Stomach (tissue), 9 donors: ENCODE data around the gene AP1G1. TPM values are rescaled to one million over a fixed set of nuclear protein-coding genes. Genes with fewer than 3 reads are reported as not detected.

Experiments
- DNase-seq, 2 donors: peaks; one replicate each; pipeline versions ENCODE4 v3.0.0 to v3.0.0-alpha.2; 2013 to 2019
- H3K27ac ChIP-seq, 5 donors: fragments of 200-600 bp in 4 of 5; sonication (generic) in 4 of 5; one replicate each; pipeline ENCODE4 v1.5.1; 2013 to 2019; ENCODE audit warnings: mild to moderate bottlenecking in 1 of 5, moderate library complexity in 1 of 5
- H3K27me3 ChIP-seq, 3 donors: fragments of 200-600 bp; sonication (generic); one replicate each; pipeline ENCODE4 v1.5.1; 2017 to 2019; ENCODE audit warnings: mixed run types in 1 of 3
- H3K36me3 ChIP-seq, 4 donors: fragments of 200-600 bp; sonication (generic); 1 replicate in 3 of 4; 2 replicates in 1 of 4; pipeline ENCODE4 v1.5.1; 2016 to 2019
- H3K4me1 ChIP-seq, 4 donors: fragments of 200-600 bp; sonication (generic); one replicate each; pipeline ENCODE4 v1.5.1; 2016 to 2019
- H3K4me3 ChIP-seq, 4 donors: fragments of 200-600 bp; sonication (generic) in 3 of 4; one replicate each; pipeline ENCODE4 v1.5.1; 2016 to 2019; ENCODE audit warnings: mild to moderate bottlenecking in 1 of 4
- H3K9me3 ChIP-seq, 4 donors: fragments of 200-600 bp; sonication (generic); one replicate each; pipeline ENCODE4 v1.5.1; 2016 to 2019
- EP300 ChIP-seq: sonication (generic); formaldehyde crosslinking; IDR thresholded peaks from one replicate; pipeline ENCODE4 v1.6.1; 2017; ENCODE audit warnings: antibody characterized with exemption
- POLR2A ChIP-seq, 4 donors: fragments of 450-650 bp; IDR thresholded peaks; one replicate each; pipeline ENCODE4 v1.6.1; 2016; ENCODE audit warnings: antibody characterized with exemption in 4 of 4, control low read depth in 2 of 4, mild to moderate bottlenecking in 1 of 4, moderate library complexity in 1 of 4
- POLR2AphosphoS5 ChIP-seq, 3 donors: sonication (generic); formaldehyde crosslinking; IDR thresholded peaks; one replicate each; pipeline ENCODE4 v1.6.1; 2016; ENCODE audit warnings: antibody characterized with exemption in 3 of 3
- WGBS, 5 donors: extraction: QIAGEN DNeasy Blood & Tissue Kit in 3 of 5; methylation state at CpG; one replicate each; pipeline versions ENCODE4 v1.1.5 to v1.1.7; 2013 to 2018; 5-methylcytosine and 5-hydroxymethylcytosine counted together
- intact Hi-C: fragments of 100-400 bp; cut with DNase I; formaldehyde crosslinking; loops from one replicate; pipeline ENCODE4 v1.15.1; 2023; ENCODE audit warnings: low total_unique reads
- polyA plus RNA-seq, 3 donors: library from polyadenylated mRNA; stranded (reverse); fragments of 200-250 nt; gene quantifications; one replicate each; pipeline ENCODE4 v1.2.3, GENCODE V29; 2013
- total RNA-seq, 5 donors: library from RNA; depleted of rRNA; stranded (reverse); fragments of >200 nt; gene quantifications; one replicate each; pipeline versions ENCODE4 v1.1.0 to v1.2.3, GENCODE V29; 2014 to 2016
- TF ChIP-seq, protein P1 (sequence below), 7 experiments: fragments of 450-650 bp in 4 of 7; fragments of 200-600 bp in 3 of 7; sonication (generic) in 3 of 7; IDR thresholded peaks; one replicate each; pipeline ENCODE4 v1.5.1; 2016 to 2019; ENCODE audit warnings: antibody characterized with exemption in 7 of 7, control low read depth in 2 of 7, mild to moderate bottlenecking in 1 of 7
- donor health status: healthy with polysubstance abuse.
- donor health status: Bipolar disorder and iron deficiency.
- donor health status: healthy.

Gene AP1G1
- total and polyA plus RNA-seq, 8 donors = 11.7 to 198 (median 123) TPM

DNA sequence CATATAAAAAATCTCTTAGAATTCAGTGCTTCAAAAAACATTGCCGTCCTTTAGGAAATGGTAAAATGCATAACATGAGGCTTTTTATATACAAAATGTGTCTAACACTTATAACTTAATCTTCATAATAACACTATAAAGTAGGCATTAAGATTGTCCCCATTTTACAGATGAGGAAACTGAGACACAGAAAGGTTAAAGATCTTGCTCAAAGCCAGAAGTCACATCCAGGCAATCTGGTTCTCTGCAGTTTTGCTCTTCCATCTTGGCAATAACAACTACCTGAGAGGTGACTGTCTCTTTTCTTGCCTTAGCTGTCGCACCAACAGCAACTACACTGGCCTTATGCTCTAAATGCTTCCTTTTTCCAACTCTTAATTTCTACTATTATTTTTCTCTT, 24.5 kb downstream of the AP1G1 start:
- 74 to 91% (median 77%) methylated on average over 2 of the region's 2 CpGs for WGBS, 5 donors
- Histone ChIP-seq H3K4me1 (peaks cover 4 to 58% (median 32%) of the 10 kb centered on the region in 4 donors), H3K9me3 (no peaks in the 10 kb centered on the region), H3K36me3 (peaks cover 26 to 70% (median 54%) of the 10 kb centered on the region in 4 donors), H3K27me3 (no peaks in the 10 kb centered on the region), H3K4me3 (no peak overlapping the region), H3K27ac (no peak overlapping the region)
- TF ChIP-seq POLR2A (IDR thresholded peaks at IDR 0.05) (no peak), EP300 (no peak), POLR2AphosphoS5 (IDR thresholded peaks at IDR 0.05) (no peak)
- TF ChIP-seq, protein P1, sequence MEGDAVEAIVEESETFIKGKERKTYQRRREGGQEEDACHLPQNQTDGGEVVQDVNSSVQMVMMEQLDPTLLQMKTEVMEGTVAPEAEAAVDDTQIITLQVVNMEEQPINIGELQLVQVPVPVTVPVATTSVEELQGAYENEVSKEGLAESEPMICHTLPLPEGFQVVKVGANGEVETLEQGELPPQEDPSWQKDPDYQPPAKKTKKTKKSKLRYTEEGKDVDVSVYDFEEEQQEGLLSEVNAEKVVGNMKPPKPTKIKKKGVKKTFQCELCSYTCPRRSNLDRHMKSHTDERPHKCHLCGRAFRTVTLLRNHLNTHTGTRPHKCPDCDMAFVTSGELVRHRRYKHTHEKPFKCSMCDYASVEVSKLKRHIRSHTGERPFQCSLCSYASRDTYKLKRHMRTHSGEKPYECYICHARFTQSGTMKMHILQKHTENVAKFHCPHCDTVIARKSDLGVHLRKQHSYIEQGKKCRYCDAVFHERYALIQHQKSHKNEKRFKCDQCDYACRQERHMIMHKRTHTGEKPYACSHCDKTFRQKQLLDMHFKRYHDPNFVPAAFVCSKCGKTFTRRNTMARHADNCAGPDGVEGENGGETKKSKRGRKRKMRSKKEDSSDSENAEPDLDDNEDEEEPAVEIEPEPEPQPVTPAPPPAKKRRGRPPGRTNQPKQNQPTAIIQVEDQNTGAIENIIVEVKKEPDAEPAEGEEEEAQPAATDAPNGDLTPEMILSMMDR (IDR thresholded peaks at IDR 0.05) = no peak
- no peak for DNase-seq
- intact Hi-C loops = no loop called here

DNA sequence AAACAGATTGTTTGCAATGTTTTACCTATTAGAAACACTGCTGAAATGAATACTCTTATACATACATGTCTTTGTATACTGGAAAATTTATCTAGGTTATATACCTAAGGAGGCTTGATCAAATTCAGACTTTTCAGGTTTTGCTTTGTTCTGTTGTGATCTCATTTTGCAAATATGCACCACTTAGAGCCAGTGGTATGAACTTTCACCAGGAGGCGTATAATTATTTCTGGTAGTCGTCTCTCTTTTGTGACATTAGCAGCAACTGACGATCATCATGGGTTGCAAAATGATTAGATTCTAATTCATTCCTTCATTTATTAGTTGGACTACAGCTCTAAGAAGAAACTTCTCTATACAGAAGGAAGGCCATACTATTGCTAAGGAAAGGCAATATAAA, 26.9 kb downstream of the AP1G1 start:
- Histone ChIP-seq H3K4me3 (no peak overlapping the region), H3K9me3 (no peaks in the 10 kb centered on the region), H3K36me3 (peaks cover 4 to 64% (median 48%) of the 10 kb centered on the region in 4 donors), H3K27ac (no peak overlapping the region), H3K4me1 (peaks cover 4 to 57% (median 32%) of the 10 kb centered on the region in 4 donors), H3K27me3 (no peaks in the 10 kb centered on the region)
- 19 to 28% (median 24%) methylated on average over 3 of the region's 3 CpGs for WGBS, 5 donors
- TF ChIP-seq POLR2A (IDR thresholded peaks at IDR 0.05) (no peak), POLR2AphosphoS5 (IDR thresholded peaks at IDR 0.05) (no peak)
- TF ChIP-seq, protein P1 (IDR thresholded peaks at IDR 0.05) = no peak
- intact Hi-C loops = no loop called here
- peak in 1 of 2 donors; percentile 51 for DNase-seq

DNA sequence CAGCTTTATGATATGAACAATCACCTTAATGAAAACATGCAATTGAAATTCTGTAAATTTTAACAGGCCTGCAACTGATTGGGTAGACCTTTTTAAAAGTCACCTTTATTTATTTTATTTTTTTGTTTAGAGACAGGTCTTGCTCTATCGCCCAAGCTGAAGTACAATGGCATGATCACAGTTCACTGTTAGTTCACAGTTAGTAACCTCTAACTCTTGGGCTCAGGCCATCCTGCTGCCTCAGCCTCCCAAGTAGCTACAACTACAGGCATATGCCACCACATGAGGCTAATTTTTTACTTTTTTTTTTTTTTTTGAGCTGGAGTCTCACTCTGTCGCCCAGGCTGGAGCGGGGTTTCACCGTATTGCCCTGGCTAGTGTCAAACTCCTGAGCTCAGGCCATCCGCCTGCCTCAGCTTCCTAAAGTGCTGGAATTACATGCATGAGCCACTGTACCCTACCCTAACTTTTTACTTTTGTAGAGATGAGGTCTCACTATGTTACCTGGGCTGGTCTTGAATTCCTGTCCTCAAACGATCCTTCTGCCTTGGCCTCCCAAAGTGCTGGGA, 28.0 kb downstream of the AP1G1 start:
- intact Hi-C loops = no loop called here
- TF ChIP-seq, protein P1 (IDR thresholded peaks at IDR 0.05) = no peak
- no peak for TF ChIP-seq POLR2AphosphoS5 (IDR thresholded peaks at IDR 0.05)
- no peak for TF ChIP-seq POLR2A (IDR thresholded peaks at IDR 0.05)
- no peak for TF ChIP-seq EP300
- Histone ChIP-seq H3K4me1 (peaks cover 4 to 65% (median 36%) of the 10 kb centered on the region in 4 donors), H3K27me3 (no peaks in the 10 kb centered on the region), H3K4me3 (no peak overlapping the region), H3K36me3 (peaks cover 0 to 59% (median 37%) of the 10 kb centered on the region in 4 donors), H3K9me3 (no peaks in the 10 kb centered on the region), H3K27ac (no peak overlapping the region)
- 88 to 98% (median 90%) methylated on average over 6 of the region's 6 CpGs for WGBS, 5 donors
- no peak for DNase-seq

DNA sequence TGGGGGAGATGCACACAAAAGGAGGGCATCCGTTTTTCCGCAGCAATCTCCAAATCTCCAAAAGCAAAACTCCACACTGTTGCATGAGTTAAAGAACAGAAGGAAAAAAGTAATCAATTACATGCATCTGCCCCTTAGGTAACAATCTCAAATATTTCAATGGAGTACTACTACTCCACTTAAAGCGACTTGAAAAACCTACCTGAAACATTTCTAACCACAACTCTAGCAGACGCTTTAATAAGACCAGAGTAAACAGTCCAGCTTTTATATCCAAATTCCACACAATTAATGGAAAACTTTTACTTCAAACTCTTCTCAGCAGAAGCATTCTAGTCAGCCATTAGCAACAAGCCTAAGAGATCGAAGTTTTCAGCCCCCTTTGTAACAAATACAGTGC, 29.9 kb downstream of the AP1G1 start:
- intact Hi-C loops = no loop called here
- H3K36me3 ChIP-seq = peaks cover 6 to 59% (median 37%) of the 10 kb centered on the region in 4 donors
- H3K4me3 ChIP-seq = no peak overlapping the region
- DNase-seq = no peak
- WGBS, 5 donors = 64 to 75% (median 69%) methylated on average over 5 of the region's 5 CpGs
- no peaks in the 10 kb centered on the region for H3K9me3 ChIP-seq
- H3K4me1 ChIP-seq = peaks cover 4 to 58% (median 32%) of the 10 kb centered on the region in 4 donors
- TF ChIP-seq POLR2AphosphoS5 (IDR thresholded peaks at IDR 0.05) (no peak), POLR2A (IDR thresholded peaks at IDR 0.05) (no peak), EP300 (no peak)
- TF ChIP-seq, protein P1 (IDR thresholded peaks at IDR 0.05) = no peak
- H3K27ac ChIP-seq = no peak overlapping the region
- no peaks in the 10 kb centered on the region for H3K27me3 ChIP-seq
